Fibroblast of villous mesenchyme (primary cell): ENCODE results near the gene UGT1A3. TPM values are rescaled to one million over a fixed set of nuclear protein-coding genes. Genes with fewer than 3 reads are reported as not detected.
"Not testable (repeated sequence)": the region's sequence is repeated elsewhere in the genome, so short reads cannot be mapped to it uniquely, and the experiment has no call there.

Experiments
- DNase-seq: peaks from one replicate; pipeline ENCODE4 v3.0.0-alpha.2; 2010; ENCODE audit warnings: low read depth
- H3K4me3 ChIP-seq: 2 replicates; pipeline ENCODE4 v1.5.1; 2011; ENCODE audit warnings: low read depth, mild to moderate bottlenecking, low read length
- CTCF ChIP-seq: IDR thresholded peaks from 2 replicates; pipeline ENCODE4 v1.5.1; 2012; ENCODE audit warnings: low read depth, mild to moderate bottlenecking, low read length; ENCODE audit not compliant: insufficient read depth
- total RNA-seq: library from RNA; depleted of rRNA; stranded (reverse); fragments of >200 nt; gene quantifications from 2 replicates; pipeline ENCODE4 v1.2.3, GENCODE V29; 2012

Gene UGT1A3
- total RNA-seq, 1 donor: not detected

- DNase-seq: no peak
- H3K4me3 ChIP-seq: no peak overlapping the region
- TF ChIP-seq CTCF: no peak
Measured at GRCh38 chr2:233746475-233747282, 17.8 kb downstream of the UGT1A3 start.

GRCh38 chr2:233747283-233747544 is 18.4 kb downstream of the UGT1A3 start:
- no peak for TF ChIP-seq CTCF
- no peak overlapping the region for H3K4me3 ChIP-seq
- no peak for DNase-seq

GRCh38 chr2:233750689-233751088 is 21.8 kb downstream of the UGT1A3 start:
- DNase-seq, H3K4me3 ChIP-seq: not testable (repeated sequence)

DNA sequence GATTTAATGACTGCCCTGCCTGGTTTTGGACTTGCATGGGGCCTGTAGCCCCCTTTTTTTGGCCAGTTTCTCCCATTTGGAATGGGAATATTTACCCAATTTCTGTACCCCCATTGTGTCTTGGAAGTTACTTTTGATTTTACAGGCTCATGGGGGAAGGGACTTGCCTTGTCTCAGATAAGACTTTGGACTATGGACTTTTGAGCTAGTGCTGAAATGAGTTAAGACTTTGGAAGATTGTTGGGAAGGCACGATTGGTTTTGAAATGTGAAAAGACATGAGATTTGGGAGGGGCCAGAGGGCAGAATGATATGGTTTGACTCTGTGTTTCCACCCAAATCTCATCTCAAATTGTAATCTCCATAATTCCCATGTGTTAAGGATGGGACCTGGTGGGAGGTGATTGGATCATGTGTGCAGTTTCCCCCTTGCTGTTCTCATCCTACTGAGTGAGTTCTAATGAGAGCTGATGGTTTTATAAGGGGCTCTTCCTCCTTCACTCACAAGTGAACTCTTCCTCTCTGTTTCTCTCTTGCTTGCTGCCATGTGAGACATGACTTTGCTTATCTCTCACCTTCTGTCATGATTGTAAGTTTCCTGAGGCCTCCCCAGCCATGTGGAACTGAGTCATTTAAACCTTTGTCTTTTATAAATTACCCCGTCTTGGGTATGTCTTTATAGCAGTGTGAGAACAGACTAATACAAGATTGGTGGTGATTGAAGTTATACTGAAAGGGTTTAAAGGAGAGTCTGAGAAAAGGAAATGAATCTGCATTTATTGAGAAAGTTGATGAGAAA is 22.6 kb downstream of the UGT1A3 start:
- H3K4me3 ChIP-seq, DNase-seq: not testable (repeated sequence)

DNA sequence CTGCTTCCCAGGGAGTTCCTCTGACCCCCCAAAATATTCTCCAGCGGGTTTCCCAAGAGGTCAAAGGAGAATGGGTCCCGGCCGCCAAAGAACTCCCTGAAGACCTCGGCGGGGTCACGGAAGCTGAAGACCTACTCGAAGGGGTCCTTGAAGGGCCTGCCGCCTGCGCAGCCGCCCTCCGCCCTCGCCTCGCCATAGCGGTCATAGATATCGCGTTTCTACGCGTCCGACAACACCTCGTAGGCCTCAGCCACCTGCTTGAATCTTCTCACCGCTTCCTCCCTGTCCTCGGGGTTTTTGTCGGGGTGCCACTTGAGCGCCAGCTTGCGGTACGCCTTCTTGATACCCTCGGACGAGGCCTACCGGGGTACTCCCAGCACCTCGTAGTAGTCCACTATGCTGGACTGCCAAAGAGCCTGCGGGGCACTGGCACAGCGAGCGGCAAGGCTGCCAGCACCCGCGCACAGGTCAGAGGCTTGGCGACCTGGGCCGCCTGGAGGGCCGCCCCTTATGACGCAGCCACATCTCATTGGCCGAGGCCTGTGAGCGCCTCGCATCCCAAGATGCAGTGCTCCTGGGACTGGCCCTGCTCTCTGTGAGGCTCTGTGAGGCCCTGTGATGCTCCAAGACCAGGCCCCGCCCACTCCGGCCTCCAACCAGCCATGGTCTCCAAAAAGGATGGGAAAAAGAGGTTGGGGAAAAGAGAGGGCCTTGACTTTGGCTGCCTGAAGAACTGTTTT is 26.2 kb downstream of the UGT1A3 start:
- no peak overlapping the region for H3K4me3 ChIP-seq
- no peak for DNase-seq
- no peak for TF ChIP-seq CTCF

- no peak for TF ChIP-seq CTCF
- DNase-seq: no peak
- H3K4me3 ChIP-seq: no peak overlapping the region
Measured at GRCh38 chr2:233756429-233757081, 27.7 kb downstream of the UGT1A3 start.

GRCh38 chr2:233758141-233758540 is 29.3 kb downstream of the UGT1A3 start:
- no peak for TF ChIP-seq CTCF
- DNase-seq: no peak
- no peak overlapping the region for H3K4me3 ChIP-seq
